ENCODE measurements around the gene WSCD1.

WSCD1 gene

DNA sequence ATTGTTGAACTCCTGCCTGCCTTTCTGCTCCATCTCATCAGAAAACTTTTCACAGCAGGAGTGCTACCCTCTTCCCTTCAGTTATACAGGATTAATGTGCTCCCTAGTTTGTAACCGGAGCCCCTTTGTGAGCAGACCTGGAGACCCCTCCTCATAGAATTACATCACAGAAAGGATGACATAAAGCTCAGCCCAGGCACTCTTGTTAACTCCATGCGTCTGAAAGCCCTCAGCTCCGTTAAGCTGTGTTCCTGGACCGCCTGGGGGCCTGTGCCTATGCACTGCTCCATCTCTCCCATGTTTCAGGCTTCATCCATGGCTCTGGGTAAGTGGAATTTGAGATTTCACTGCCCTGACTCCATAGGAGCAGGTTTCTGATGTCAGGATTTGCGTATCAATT is 7.6 kb downstream of the WSCD1 start:
- H3K36me3 ChIP-seq (ENCODE audit: control insufficient read depth in 2 of 2, insufficient read depth in 1 of 2, low read length in 2 of 2) = peaks cover 0 to 9% of the 10 kb centered on the region in 2 experiments; a peak in 2 of 3 replicates
- ChIA-PET CTCF (interaction anchor here (1.6 kb wide), 1 partner anchor 10 kb away, joined by 4 read pairs; no protein-coding TSS in a partner anchor), POLR2A (no interaction called here)
- H3K4me3 ChIP-seq (ENCODE audit: low read depth, low read length) = no peak overlapping the region
- no peaks in the 10 kb centered on the region for H3K9me3 ChIP-seq (ENCODE audit: control insufficient read depth, insufficient read depth, low read depth, low read length)
- H3K4me1 ChIP-seq (ENCODE audit: control insufficient read depth, insufficient read depth, low read length) = no peaks in the 10 kb centered on the region
- TF ChIP-seq, protein P1, sequence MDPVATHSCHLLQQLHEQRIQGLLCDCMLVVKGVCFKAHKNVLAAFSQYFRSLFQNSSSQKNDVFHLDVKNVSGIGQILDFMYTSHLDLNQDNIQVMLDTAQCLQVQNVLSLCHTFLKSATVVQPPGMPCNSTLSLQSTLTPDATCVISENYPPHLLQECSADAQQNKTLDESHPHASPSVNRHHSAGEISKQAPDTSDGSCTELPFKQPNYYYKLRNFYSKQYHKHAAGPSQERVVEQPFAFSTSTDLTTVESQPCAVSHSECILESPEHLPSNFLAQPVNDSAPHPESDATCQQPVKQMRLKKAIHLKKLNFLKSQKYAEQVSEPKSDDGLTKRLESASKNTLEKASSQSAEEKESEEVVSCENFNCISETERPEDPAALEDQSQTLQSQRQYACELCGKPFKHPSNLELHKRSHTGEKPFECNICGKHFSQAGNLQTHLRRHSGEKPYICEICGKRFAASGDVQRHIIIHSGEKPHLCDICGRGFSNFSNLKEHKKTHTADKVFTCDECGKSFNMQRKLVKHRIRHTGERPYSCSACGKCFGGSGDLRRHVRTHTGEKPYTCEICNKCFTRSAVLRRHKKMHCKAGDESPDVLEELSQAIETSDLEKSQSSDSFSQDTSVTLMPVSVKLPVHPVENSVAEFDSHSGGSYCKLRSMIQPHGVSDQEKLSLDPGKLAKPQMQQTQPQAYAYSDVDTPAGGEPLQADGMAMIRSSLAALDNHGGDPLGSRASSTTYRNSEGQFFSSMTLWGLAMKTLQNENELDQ (tag by site-specific recombination; IDR thresholded peaks at IDR 0.05; ENCODE audit: low read depth) = no peak
- TF ChIP-seq ZNF138 (tag by site-specific recombination; IDR thresholded peaks at IDR 0.05; ENCODE audit: borderline replicate concordance) (no peak), GLIS1 (tag by site-specific recombination; IDR thresholded peaks at IDR 0.05) (no peak), ZNF561 (tag by site-specific recombination; IDR thresholded peaks at IDR 0.05; ENCODE audit: borderline replicate concordance) (no peak), OSR2 (tag by site-specific recombination; IDR thresholded peaks at IDR 0.05) (no peak)
- TF ChIP-seq, protein P2, sequence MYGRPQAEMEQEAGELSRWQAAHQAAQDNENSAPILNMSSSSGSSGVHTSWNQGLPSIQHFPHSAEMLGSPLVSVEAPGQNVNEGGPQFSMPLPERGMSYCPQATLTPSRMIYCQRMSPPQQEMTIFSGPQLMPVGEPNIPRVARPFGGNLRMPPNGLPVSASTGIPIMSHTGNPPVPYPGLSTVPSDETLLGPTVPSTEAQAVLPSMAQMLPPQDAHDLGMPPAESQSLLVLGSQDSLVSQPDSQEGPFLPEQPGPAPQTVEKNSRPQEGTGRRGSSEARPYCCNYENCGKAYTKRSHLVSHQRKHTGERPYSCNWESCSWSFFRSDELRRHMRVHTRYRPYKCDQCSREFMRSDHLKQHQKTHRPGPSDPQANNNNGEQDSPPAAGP (tag by site-specific recombination; IDR thresholded peaks at IDR 0.05) = no peak
- H3K27ac ChIP-seq (ENCODE audit: extremely low read depth, low read depth, low read length) = no peak overlapping the region

DNA sequence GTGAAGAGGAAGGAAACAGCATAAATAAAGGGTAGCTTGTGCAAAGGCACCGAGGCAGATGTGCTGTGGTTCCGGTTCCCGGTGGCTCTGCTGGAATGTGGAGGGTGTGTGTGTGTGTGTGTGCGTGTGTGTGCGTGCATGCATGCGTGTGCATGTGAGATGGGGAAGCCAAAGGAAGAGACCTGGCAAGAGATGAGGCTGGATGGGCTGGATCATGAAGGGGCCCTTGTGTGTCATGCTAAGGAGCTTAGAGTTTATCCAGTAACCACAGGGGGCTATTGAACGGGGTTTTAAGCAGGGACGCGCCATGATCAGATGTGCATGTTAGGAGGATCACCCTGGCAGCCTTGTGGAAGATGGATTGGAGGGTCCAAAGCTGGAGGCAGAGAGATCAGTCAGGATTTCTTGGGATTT is 8.3 kb downstream of the WSCD1 start:
- Histone ChIP-seq H3K9me3 (ENCODE audit: control insufficient read depth, insufficient read depth, low read depth, low read length) (no peaks in the 10 kb centered on the region), H3K27ac (ENCODE audit: extremely low read depth, low read depth, low read length) (no peak overlapping the region), H3K4me1 (ENCODE audit: control insufficient read depth, insufficient read depth, low read length) (no peaks in the 10 kb centered on the region), H3K36me3 (ENCODE audit: control insufficient read depth in 2 of 2, insufficient read depth in 1 of 2, low read length in 2 of 2) (peaks cover 0 to 13% of the 10 kb centered on the region in 2 experiments; a peak in 2 of 3 replicates), H3K4me3 (ENCODE audit: low read depth, low read length) (no peak overlapping the region)
- ChIA-PET CTCF (interaction anchor here (0.5 to 1.6 kb wide), 3 partner anchors 10 to 407 kb away, joined by 3 to 4 read pairs (median 4); no protein-coding TSS in a partner anchor), POLR2A (no interaction called here)
- TF ChIP-seq, protein P3, sequence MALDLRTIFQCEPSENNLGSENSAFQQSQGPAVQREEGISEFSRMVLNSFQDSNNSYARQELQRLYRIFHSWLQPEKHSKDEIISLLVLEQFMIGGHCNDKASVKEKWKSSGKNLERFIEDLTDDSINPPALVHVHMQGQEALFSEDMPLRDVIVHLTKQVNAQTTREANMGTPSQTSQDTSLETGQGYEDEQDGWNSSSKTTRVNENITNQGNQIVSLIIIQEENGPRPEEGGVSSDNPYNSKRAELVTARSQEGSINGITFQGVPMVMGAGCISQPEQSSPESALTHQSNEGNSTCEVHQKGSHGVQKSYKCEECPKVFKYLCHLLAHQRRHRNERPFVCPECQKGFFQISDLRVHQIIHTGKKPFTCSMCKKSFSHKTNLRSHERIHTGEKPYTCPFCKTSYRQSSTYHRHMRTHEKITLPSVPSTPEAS (tag by site-specific recombination; IDR thresholded peaks at IDR 0.05) = peak; percentile 56; the same call in 1 of the 2 replicates
- TF ChIP-seq ZFHX2 (tag by site-specific recombination; conservative IDR thresholded peaks at IDR 0.05) (no peak), GLI2 (tag by site-specific recombination; IDR thresholded peaks at IDR 0.05; ENCODE audit: borderline replicate concordance, low read depth) (no peak), ZNF623 (tag by site-specific recombination; IDR thresholded peaks at IDR 0.05) (peak; percentile 94)

DNA sequence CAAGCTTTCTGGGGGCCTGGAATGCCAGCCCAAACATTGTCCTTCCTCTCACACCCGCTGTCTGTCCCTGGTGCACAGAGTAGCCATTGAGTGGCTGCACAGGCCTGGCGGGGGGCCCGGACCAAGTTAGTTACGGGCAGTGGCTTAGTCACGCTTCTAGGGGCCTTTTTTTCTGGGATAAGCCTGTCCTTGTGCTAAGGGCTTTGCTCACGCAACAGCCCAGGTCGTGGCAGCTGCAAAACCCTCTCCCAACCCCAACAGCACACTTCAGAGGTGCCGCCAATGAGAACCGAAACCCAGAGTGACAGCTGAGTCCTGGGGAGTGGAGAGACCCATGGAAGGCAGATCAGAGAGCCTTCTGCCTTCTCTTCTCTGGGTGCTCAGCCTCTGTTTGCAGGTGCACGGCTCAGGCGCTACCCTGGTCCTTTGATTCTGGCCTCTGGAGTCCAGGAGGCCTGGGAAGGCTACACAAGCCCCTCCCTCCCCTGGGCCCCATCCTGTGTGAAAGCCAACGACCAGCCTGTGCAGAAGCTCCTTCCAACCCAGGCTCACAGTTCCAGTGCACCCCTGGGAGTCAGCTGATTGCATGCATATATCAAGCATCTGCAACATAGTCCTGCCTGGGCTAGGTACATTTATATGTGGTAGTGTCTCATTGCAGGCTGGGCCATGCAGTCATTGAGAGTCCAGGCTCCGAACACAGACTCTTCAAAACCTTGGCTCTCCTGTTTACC is 9.1 kb downstream of the WSCD1 start:
- ChIA-PET CTCF (interaction anchor here (0.5 kb wide), 1 partner anchor 407 kb away, joined by 4 read pairs; no protein-coding TSS in a partner anchor), POLR2A (interaction anchor here (0.9 kb wide), 1 partner anchor 10 kb away, joined by 3 read pairs; no protein-coding TSS in a partner anchor)
- no peak for TF ChIP-seq ZBTB17 (tag by site-specific recombination; IDR thresholded peaks at IDR 0.05)
- no peak for TF ChIP-seq ZNF792 (tag by site-specific recombination; IDR thresholded peaks at IDR 0.05)
- no peak for TF ChIP-seq ZNF610 (tag by site-specific recombination; IDR thresholded peaks at IDR 0.05; ENCODE audit: borderline replicate concordance)
- TF ChIP-seq ZNF747 (tag by site-specific recombination; IDR thresholded peaks at IDR 0.05) = no peak
- TF ChIP-seq YY2 (tag by site-specific recombination; IDR thresholded peaks at IDR 0.05) = no peak
- TF ChIP-seq ZNF248 (tag by site-specific recombination; IDR thresholded peaks at IDR 0.05) = no peak
- TF ChIP-seq ZNF571 (tag by site-specific recombination; IDR thresholded peaks at IDR 0.05) = no peak
- H3K9me3 ChIP-seq (ENCODE audit: control insufficient read depth, insufficient read depth, low read depth, low read length) = no peaks in the 10 kb centered on the region
- H3K4me3 ChIP-seq (ENCODE audit: low read depth, low read length) = no peak overlapping the region
- H3K4me1 ChIP-seq (ENCODE audit: control insufficient read depth, insufficient read depth, low read length) = no peaks in the 10 kb centered on the region
- no peak overlapping the region for H3K27ac ChIP-seq (ENCODE audit: extremely low read depth, low read depth, low read length)
- peaks cover 0 to 13% of the 10 kb centered on the region in 2 experiments; a peak in 2 of 3 replicates for H3K36me3 ChIP-seq (ENCODE audit: control insufficient read depth in 2 of 2, insufficient read depth in 1 of 2, low read length in 2 of 2)

Measured in HEK293 (cell line).